Aortic smooth muscle cell (primary cell): ENCODE measurements around the gene BLOC1S1. TPM values are rescaled to one million over a fixed set of nuclear protein-coding genes. Genes with fewer than 3 reads are reported as not detected.

Source experiments
- total RNA-seq: library from RNA; depleted of rRNA; stranded (reverse); fragments of >200 nt; gene quantifications from 2 replicates; pipeline ENCODE4 v1.2.3, GENCODE V29; 2014

BLOC1S1 gene
- 149 and 177 TPM in 2 replicates for total RNA-seq

DNA sequence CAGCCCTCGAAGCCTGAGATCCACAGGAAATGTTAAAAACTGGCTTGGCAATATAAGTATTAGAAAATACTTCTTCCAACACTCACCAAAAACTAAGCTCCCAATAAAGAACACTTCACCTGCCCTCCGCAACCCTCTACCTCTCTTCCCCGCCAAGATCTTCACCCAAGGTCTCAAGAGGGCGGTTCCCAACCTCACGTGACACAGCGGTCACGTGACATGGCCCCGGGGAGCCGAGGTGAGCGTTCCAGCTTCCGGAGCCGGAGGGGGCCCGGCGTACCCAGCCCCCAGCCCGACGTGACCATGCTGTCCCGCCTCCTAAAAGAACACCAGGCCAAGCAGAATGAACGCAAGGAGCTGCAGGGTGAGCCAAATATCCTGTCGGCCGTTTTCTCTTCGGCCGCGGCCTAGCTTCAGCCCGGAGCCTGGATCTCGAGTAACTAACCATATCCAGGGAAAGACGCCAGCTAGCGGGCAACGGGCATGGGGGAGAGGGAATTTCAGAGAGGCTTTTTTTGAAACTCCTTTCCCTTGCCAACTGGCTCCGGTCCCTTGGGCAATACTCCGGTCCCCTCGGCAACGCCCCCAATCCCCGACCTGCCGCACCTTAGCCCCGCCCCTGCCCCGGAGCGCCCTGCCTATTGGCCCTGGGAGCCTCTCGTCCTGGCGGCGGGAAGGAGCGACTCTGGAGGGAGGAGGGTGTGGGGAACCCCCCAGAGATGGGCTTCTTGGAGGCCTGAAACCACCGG, at the start of gene BLOC1S1:
Gene BLOC1S1, plus strand, starts transcription at position 214 of the 749 bp plus-strand sequence. Its CDS starts 6 bp downstream, at position 220.

DNA sequence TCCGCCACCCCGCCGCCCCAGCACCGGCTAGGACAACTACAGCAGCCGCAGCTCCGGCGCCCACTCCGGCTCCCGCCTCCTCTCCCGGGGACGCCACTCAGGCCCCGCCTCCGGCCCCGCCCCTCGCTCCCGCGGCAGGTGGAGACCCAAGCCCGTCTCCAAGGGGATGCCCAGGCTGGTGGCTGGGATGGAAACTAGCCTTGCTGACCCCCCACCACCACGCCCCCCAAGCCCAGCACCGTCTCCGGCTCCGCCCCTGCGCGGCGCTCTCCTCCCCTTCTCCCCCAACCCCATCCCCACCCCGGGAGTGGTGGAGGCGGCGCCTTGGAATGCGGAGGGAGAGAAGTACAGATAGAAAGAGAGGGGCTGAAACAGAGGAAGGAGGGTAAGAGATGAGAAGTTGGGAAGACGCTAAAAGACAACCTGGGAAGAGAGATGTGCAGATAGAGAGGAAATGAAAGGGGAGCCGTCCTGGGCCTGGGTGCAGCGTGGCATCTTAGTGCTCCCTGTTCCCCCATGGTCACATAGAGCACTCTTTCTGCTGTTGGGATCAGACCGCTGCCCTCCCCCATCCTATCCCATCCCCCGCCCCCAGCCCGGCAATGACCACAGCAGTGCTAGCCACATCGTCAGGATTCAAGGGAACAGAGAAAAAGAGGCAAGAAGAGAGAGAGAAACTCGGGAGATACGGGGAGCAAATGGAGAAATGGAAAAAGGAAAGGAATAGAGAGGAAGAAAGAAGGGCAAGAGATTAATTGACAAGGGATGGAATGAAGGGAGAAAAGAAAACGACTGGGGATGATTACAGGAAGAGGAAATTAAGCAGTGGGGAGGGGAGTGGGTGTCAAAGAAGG, 7.8 kb upstream of the BLOC1S1 start, which contains the start of gene ITGA7:
Gene ITGA7, minus strand, starts transcription at position 64 of the 854 bp plus-strand sequence. CDS start 222 bp downstream, outside the sequence.

GRCh38 chr12:55720071-55720564, 4.3 kb downstream of the BLOC1S1 start, which contains the start of gene RDH5:
RDH5 (plus strand) TSS chr12:55720393; CDS start chr12:55721185, 792 bp downstream.

GRCh38 chr12:55728939-55729818, 13.3 kb downstream of the BLOC1S1 start, which contains the start of gene CD63:
CD63 (minus strand) TSS chr12:55729009; CDS start chr12:55728341, 668 bp downstream.

GRCh38 chr12:55742719-55743405, 27.0 kb downstream of the BLOC1S1 start, which contains the start of gene GDF11:
GDF11 (plus strand) TSS chr12:55743122; CDS start chr12:55743317, 195 bp downstream.

Other genes starting within 250 kb of the BLOC1S1 start
- gene OR6C70, start 245.9 kb upstream of the BLOC1S1 start, total RNA-seq = not detected in 2 replicates
- gene OR6C68, start 223.7 kb upstream of the BLOC1S1 start, total RNA-seq = not detected in 2 replicates
- gene OR6C4, start 166.4 kb upstream of the BLOC1S1 start, total RNA-seq = not detected in 2 replicates
- gene OR2AP1, start 143.6 kb upstream of the BLOC1S1 start, total RNA-seq = not detected in 2 replicates
- not detected in 2 replicates for gene OR10P1, start 79.2 kb upstream of the BLOC1S1 start, total RNA-seq
- gene ITGA7, start 8.1 kb upstream of the BLOC1S1 start, total RNA-seq = 51.5 and 56.6 TPM in 2 replicates
- 20.5 and 27.5 TPM in 2 replicates for gene RDH5, start 4.3 kb downstream of the BLOC1S1 start, total RNA-seq
- 3,918 and 4,269 TPM in 2 replicates for gene CD63, start 13.0 kb downstream of the BLOC1S1 start, total RNA-seq
- 3.2 and 4.5 TPM in 2 replicates for gene GDF11, start 27.1 kb downstream of the BLOC1S1 start, total RNA-seq
- 111 and 113 TPM in 2 replicates for gene SARNP, start 101.7 kb downstream of the BLOC1S1 start, total RNA-seq
- 32.1 and 34.0 TPM in 2 replicates for gene ORMDL2, start 102.0 kb downstream of the BLOC1S1 start, total RNA-seq
- 56.0 and 69.4 TPM in 2 replicates for gene DNAJC14, start 113.5 kb downstream of the BLOC1S1 start, total RNA-seq
- gene MMP19, start 126.9 kb downstream of the BLOC1S1 start, total RNA-seq = 6.7 and 11.0 TPM in 2 replicates
- 37.4 and 38.1 TPM in 2 replicates for gene PYM1, start 211.8 kb downstream of the BLOC1S1 start, total RNA-seq
- gene DGKA, start 215.1 kb downstream of the BLOC1S1 start, total RNA-seq = 47.6 and 81.6 TPM in 2 replicates
- 0.26 and 1.2 TPM in 2 replicates for gene PMEL, start 250.0 kb downstream of the BLOC1S1 start, total RNA-seq